Measurements from ENCODE around the gene PTGER1.

- no peak for TF ChIP-seq CTCF (IDR thresholded peaks at IDR 0.05)
- no peak for TF ChIP-seq POLR2A (IDR thresholded peaks at IDR 0.05)
Observed at GRCh38 chr19:14471436-14472187, 3.5 kb downstream of the PTGER1 start.
